Endothelial cell (in vitro differentiated cells): Measurements from ENCODE around the gene MDN1. TPM values are rescaled to one million over a fixed set of nuclear protein-coding genes. Genes with fewer than 3 reads are reported as not detected.

Experiments
- DNase-seq: peaks from one replicate; pipeline ENCODE4 v3.0.0; 2021; ENCODE audit warnings: low spot score
- H3K27ac Mint-ChIP-seq: one replicate; pipeline ENCODE4 v1.8.0; 2021; ENCODE audit warnings: mixed read lengths, inconsistent platforms; ENCODE audit not compliant: unreplicated experiment
- H3K27me3 Mint-ChIP-seq: one replicate; pipeline ENCODE4 v1.8.0; 2021; ENCODE audit warnings: mild to moderate bottlenecking, moderate library complexity, mixed read lengths, inconsistent platforms; ENCODE audit not compliant: unreplicated experiment
- H3K36me3 Mint-ChIP-seq: one replicate; pipeline ENCODE4 v1.8.0; 2021; ENCODE audit warnings: mild to moderate bottlenecking, low read depth, mixed read lengths, inconsistent platforms; ENCODE audit not compliant: unreplicated experiment
- H3K4me1 Mint-ChIP-seq: one replicate; pipeline ENCODE4 v1.8.0; 2021; ENCODE audit warnings: mild to moderate bottlenecking, mixed read lengths, inconsistent platforms; ENCODE audit not compliant: unreplicated experiment
- H3K4me3 Mint-ChIP-seq: one replicate; pipeline ENCODE4 v1.8.0; 2021; ENCODE audit warnings: mild to moderate bottlenecking, mixed read lengths, inconsistent platforms; ENCODE audit not compliant: unreplicated experiment
- H3K9me3 Mint-ChIP-seq: one replicate; pipeline ENCODE4 v1.8.0; 2021; ENCODE audit warnings: mixed read lengths, inconsistent platforms; ENCODE audit not compliant: unreplicated experiment
- CTCF ChIP-seq: fragments of 200-600 bp; sonication (generic); IDR thresholded peaks from one replicate; pipeline ENCODE4 v1.5.0; 2021; ENCODE audit warnings: antibody characterized with exemption; ENCODE audit not compliant: unreplicated experiment
- total RNA-seq: library from RNA; stranded (reverse); fragmentation: NEBNext Ultra II Directional; extraction: Animal tissue kit (Norgen Biotek cat#: 25700); gene quantifications from one replicate; pipeline ENCODE4 v1.2.1, GENCODE V29; 2021; ENCODE audit not compliant: unreplicated experiment

Gene MDN1
- total RNA-seq, 1 donor from 2014 or later: 70.0 TPM

GRCh38 chr6:89657445-89658158 is 162.0 kb downstream of the MDN1 start:
- no peak for DNase-seq
- Mint-ChIP-seq H3K4me3 (no peak overlapping the region), H3K9me3 (no peaks in the 10 kb centered on the region), H3K36me3 (peaks cover 44% of the 10 kb centered on the region), H3K27me3 (no peaks in the 10 kb centered on the region), H3K4me1 (no peaks in the 10 kb centered on the region), H3K27ac (no peak overlapping the region)
- no peak for TF ChIP-seq CTCF

GRCh38 chr6:89655122-89655521 is 164.5 kb downstream of the MDN1 start:
- no peaks in the 10 kb centered on the region for H3K27me3 Mint-ChIP-seq
- no peak overlapping the region for H3K4me3 Mint-ChIP-seq
- H3K4me1 Mint-ChIP-seq: no peaks in the 10 kb centered on the region
- peaks cover 47% of the 10 kb centered on the region for H3K36me3 Mint-ChIP-seq
- no peak overlapping the region for H3K27ac Mint-ChIP-seq
- no peak for DNase-seq
- H3K9me3 Mint-ChIP-seq: no peaks in the 10 kb centered on the region
- TF ChIP-seq CTCF: no peak

GRCh38 chr6:89650579-89650978 is 169.0 kb downstream of the MDN1 start:
- no peak for DNase-seq
- TF ChIP-seq CTCF: no peak
- Mint-ChIP-seq H3K9me3 (no peaks in the 10 kb centered on the region), H3K36me3 (peaks cover 41% of the 10 kb centered on the region), H3K27ac (no peak overlapping the region), H3K27me3 (no peaks in the 10 kb centered on the region), H3K4me1 (no peaks in the 10 kb centered on the region), H3K4me3 (peak overlapping the region; percentile 54)

- TF ChIP-seq CTCF: no peak
- H3K27me3 Mint-ChIP-seq: no peaks in the 10 kb centered on the region
- DNase-seq: no peak
- no peak overlapping the region for H3K27ac Mint-ChIP-seq
- H3K9me3 Mint-ChIP-seq: no peaks in the 10 kb centered on the region
- H3K36me3 Mint-ChIP-seq: peaks cover 44% of the 10 kb centered on the region
- H3K4me1 Mint-ChIP-seq: no peaks in the 10 kb centered on the region
- no peak overlapping the region for H3K4me3 Mint-ChIP-seq
These were observed 169.9 kb downstream of the MDN1 start for GRCh38 chr6:89649682-89650081.

GRCh38 chr6:89644864-89645263 is 174.7 kb downstream of the MDN1 start:
- no peak overlapping the region for H3K4me3 Mint-ChIP-seq
- H3K36me3 Mint-ChIP-seq: peaks cover 40% of the 10 kb centered on the region
- no peaks in the 10 kb centered on the region for H3K4me1 Mint-ChIP-seq
- no peak for TF ChIP-seq CTCF
- no peaks in the 10 kb centered on the region for H3K27me3 Mint-ChIP-seq
- H3K27ac Mint-ChIP-seq: no peak overlapping the region
- no peak for DNase-seq
- no peaks in the 10 kb centered on the region for H3K9me3 Mint-ChIP-seq
